Testis (tissue), 2 donors: ENCODE data around the gene XXYLT1.

ENCODE experiments used
- POLR2A ChIP-seq: fragments of 450-650 bp; IDR thresholded peaks from one replicate; pipeline ENCODE4 v1.6.1; 2017; ENCODE audit warnings: antibody characterized with exemption, mild to moderate bottlenecking, moderate library complexity
- TF ChIP-seq, protein P1 (sequence below), 3 experiments: fragments of 450-650 bp in 2 of 3; fragments of 200-600 bp in 1 of 3; sonication (generic) in 1 of 3; IDR thresholded peaks; one replicate each; pipeline ENCODE4 v1.5.1; 2016 to 2019; ENCODE audit warnings: antibody characterized with exemption in 3 of 3, mild to moderate bottlenecking in 2 of 3, moderate library complexity in 1 of 3

DNA sequence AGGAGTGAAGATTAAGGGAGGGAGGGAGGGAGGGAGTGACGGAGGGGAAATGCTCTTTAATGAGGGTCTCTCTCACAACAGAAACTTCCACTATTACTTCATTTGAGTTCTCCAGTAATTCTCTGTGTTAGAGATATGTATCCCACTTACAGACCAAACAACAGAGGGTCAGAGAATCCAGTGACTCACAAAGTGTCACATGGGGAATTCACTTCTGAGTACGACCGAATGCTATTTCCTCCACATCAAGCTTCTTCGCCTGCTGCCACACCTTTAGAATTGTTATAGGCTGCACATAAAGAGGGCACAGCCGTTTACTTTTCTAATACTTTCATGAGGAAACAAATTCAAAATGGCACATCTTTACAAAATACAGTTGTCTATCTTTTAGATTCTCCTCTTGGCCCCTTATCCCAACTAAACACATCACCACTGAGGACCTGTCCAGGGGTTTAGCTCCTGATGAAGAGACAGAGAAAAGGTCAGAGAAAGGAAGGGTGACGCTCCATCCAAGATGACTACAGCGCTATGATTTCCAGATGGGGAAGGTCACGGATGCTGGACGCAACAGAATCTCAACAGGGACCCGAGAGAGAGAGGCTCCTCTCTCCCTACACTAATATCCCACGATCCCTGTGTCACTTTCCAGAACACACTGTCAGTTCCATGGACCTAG lies 119.0 kb downstream of the XXYLT1 start:
- no peak for TF ChIP-seq POLR2A
- TF ChIP-seq, protein P1, sequence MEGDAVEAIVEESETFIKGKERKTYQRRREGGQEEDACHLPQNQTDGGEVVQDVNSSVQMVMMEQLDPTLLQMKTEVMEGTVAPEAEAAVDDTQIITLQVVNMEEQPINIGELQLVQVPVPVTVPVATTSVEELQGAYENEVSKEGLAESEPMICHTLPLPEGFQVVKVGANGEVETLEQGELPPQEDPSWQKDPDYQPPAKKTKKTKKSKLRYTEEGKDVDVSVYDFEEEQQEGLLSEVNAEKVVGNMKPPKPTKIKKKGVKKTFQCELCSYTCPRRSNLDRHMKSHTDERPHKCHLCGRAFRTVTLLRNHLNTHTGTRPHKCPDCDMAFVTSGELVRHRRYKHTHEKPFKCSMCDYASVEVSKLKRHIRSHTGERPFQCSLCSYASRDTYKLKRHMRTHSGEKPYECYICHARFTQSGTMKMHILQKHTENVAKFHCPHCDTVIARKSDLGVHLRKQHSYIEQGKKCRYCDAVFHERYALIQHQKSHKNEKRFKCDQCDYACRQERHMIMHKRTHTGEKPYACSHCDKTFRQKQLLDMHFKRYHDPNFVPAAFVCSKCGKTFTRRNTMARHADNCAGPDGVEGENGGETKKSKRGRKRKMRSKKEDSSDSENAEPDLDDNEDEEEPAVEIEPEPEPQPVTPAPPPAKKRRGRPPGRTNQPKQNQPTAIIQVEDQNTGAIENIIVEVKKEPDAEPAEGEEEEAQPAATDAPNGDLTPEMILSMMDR (IDR thresholded peaks at IDR 0.05), result no peak
